Fibroblast of skin of right quadriceps (primary cell): Measurements from ENCODE around the gene FREM3.
"Not testable (repeated sequence)": the region's sequence is repeated elsewhere in the genome, so short reads cannot be mapped to it uniquely, and the experiment has no call there.

Experiments
- DNase-seq: peaks from one replicate; pipeline ENCODE4 v3.0.0-alpha.2; 2013

Gene FREM3

DNA sequence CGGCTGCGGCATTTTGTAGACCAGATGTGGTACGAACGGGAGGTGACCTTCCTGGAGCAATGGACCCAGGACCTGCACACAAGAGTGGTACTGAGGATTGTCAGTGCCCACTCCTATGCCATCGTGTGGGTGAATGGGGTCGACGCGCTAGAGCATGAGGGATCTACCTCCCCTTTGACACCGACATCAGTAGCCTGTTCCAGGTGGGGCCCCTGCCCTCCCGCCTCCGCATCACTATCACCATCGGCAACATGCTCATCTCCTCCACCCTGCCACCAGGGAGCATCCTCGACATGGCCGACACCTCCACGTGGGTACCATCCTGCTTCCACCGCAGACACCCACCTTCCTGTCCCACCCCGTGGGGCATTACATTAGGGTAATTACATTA lies 140.7 kb downstream of the FREM3 start:
- DNase-seq = no peak

DNA sequence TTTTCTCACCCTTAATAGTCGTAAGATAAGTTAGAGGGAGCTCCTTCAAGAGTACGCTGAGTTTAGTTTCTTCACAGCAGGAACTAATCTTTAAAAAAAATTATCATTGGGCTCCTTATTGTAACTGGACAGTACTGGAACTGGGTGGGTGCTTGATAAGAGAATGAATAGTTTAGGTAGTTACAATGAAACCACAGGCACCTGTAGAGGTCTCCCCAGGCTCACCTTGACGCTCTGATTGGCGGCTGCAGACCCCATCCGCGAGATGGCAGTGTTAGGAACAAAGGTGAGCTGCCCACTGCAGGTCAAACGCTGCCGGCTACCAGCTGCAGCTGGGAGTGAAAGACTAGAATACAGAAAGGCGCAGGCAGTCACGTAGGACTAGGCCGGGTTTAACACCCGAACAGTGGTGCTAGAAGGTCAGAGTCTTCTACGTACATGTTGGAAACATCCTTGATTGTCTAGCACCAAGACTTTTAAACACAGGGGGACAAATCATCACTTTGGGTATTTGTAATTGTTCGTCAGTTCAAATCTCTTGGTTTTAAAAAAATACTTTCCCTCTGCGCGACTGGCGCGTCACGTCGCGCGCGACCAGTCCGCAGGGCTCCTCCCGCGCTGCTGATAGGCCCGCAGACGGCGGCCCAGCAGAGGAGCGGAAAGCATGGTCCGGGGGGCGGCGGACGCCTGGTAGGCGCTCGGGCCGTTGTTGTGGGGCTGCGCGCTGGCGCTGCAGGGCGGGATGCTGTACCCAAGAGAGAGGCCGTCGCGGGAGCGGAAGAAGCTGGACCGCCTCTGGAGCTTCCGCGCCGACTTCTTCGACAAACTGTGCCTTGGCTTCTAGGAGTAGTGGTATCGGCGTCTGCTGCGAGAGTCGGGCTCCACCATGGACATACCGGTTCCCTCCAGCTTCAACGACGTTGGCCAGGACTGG lies 141.4 kb downstream of the FREM3 start:
- DNase-seq = peak; percentile 62

DNA sequence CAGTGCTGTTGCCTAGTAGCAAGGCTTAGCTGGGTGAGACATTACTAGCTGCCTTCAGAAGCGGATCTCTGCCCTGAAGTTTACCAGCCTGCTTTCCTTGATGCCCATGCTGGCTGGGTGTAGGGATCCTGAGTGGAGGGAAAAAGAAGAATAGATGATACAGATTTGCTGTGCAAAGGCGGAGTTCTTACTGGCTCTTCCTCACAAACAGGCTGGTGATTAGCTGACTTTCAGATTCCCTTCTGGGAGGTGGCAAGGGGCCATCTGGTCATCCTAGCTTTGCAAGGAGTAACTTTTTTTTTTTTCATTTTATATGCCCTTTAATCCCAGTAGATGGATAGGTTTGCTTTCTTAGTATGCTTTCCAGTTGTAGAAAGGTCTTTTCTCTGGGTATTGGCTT lies 142.2 kb downstream of the FREM3 start:
- DNase-seq = no peak

GRCh38 chr4:143555676-143556075 lies 144.8 kb downstream of the FREM3 start:
- no peak for DNase-seq

GRCh38 chr4:143554728-143555597 lies 145.5 kb downstream of the FREM3 start:
- DNase-seq = no peak

DNA sequence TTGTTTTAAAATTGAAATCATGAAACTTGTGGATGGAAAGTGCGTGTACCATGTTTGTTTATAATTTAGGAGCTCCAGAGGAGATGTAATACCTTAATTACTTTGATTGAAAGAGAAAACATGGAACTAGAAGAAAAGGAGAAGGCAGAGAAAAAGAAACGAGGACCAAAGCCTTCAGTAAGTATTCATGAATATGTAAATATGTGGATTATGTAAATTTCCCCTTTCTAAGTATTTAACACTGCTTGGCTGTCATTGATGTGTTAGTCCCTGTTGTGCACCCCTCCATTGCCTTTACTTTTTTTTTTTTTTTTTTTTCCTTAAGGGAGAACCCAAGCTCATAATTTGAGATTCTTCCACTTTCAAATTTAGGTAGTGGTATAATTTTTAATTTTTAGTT lies 150.5 kb downstream of the FREM3 start:
- DNase-seq = no peak

- DNase-seq = no peak
Observed at GRCh38 chr4:143539670-143540023, 160.8 kb downstream of the FREM3 start.

DNA sequence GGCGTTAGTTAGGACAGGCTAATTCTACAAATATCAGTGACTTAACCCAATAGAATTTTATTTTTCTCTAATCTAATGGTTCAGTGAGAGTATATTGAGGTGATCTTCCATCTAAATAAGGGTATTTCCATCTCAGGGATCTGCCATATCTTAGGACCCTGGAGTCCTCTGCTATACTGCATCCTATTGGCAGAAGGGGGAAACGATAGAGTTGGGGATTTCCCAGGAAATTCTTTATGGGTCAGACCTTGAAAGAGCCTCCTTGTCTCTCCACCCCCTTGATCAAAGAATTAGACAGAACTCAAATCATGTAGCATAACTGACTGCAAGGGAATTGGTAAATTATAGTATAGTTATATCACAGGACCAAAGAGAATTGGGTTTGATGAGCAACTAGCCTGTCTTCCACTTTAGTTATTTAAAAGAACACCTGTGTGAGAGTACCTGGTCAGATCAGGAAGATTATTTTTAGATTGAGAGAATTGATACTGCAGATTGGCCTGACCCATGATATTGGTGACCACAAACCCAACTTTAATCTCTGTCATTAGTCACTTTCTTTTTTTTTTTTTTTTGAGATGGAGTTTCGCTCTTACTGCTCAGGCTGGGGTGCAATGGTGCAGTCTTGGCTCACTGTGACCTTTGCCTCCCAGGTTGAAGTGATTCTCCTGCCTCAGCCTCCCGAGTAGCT lies 161.4 kb downstream of the FREM3 start:
- no peak for DNase-seq

DNA sequence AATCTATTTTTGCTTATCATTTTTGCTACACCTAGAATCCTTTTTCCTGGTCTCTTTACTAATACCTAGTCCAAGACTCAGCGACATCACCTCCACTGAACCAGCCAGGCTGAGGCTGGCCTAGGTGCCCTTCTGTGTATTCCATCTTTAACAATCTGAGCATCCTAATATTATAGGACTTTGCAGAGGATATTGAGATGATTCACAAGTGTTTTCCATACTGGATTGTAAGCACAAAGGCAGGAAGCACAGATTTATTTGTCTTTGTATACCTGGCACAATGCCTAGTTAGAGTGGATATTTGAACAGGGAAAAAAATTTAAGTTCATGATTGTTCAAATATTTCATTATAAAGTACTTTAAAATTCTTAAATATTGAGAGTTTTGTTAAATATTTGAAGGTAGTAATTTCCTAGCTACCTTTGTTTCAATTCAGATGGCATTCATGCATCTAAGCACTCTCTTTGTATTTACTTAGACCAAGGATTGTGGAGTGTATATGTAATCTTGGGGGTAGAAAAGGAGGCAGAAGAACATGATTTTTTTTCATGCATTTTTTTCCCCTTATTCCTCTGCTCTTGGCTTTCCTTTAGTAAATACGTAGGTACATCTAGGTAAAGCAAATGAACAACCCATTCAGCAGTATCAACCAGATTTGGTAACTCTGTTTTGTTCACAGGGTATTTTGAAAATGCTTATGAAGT lies 168.5 kb downstream of the FREM3 start:
- DNase-seq = no peak

DNA sequence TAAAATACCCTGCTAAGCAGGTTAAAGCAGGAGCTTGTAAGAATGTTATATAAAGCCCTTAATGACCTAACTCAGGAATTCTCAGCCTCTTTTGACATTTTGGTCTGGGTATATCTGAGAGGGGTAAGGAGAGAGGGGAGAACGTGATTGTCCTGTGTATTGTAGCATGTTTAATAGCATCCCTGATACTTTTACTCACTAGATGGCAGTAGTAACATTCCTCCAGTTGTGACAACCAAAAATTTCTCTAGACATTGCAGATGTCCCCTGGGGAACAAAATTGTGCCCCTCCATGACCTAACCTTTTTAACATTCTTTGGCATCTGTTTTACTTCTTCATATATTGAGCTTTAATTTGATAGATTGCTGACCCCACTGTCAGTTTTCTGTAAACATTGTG lies 169.1 kb downstream of the FREM3 start:
- no peak for DNase-seq

DNA sequence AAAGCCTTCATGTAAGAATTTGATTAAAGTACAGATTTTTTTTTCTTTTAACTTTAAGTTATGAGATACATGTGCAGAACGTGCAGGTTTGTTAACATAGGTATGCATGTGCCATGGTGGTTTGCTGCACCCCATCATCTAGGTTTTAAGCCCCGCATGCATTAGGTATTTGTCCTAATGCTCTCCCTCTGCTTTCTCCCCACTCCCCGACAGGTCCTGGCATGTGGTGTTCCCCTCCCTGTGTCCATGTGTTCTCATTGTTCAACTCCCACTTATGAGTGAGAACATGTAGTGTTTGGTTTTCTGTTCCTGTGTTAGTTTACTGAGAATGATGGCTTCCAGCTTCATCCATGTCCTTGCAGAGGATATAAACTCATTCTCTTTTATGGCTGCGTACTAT lies 172.4 kb downstream of the FREM3 start:
- not testable (repeated sequence) for DNase-seq
